Measurements from ENCODE around the gene FBLN2. TPM values are rescaled to one million over a fixed set of nuclear protein-coding genes. Genes with fewer than 3 reads are reported as not detected.

The FBLN2 gene
- total and polyA plus RNA-seq, 2 of the 13 experiments (the other 11 are each of a cell fraction or from before 2014, with no cell fraction given): not detected

DNA sequence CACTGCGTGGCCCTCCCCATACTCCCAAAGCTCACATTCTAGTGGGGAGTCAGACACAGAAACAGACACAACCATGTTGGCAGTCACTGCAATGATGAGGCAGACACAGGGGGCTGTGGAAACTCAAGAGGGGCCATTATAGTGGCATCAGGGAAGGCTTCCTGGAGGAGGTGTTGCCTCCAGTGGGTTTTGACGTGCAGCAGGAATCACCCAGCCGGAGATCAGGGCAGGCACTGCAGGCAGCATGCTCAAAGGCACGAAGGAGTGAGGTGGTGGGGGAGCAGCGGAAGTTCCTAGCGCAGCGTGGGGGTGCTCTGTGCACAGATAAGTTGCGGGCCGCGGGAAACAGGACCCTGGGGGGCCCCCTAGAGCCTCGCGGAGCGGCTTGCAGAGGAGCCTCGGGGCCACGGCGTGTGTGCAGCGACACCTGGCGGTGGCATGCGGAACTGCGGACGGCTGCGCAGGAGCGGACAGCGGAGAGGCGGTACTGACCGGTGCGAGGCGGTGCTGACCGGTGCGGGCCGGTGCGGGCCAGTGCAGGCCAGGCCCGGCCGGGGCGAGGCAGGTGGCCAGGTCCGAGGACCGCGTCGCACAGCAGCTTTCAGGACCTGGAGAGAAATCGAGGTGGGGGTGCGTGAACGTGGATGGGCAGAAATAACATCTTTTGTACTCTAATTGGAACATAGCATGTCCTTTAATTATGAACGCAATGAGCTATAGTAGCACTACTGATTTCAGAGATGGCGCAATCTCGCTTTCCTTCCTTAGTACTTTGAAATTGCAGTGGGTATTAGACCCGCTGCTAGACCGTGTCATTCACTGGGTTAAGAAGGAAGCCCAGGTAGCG is 101.5 kb downstream of the FBLN2 start (continued):
- TF ChIP-seq, protein P1, sequence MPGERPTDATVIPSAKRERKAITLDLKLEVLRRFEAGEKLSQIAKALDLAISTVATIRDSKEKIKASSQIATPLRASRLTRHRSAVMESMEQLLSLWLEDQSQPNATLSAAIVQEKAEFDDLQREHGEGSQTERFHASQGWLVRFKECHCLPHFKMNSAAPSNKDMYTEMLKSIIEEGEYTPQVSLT (CRISPR knock-in tag; IDR thresholded peaks at IDR 0.05; ENCODE audit: borderline replicate concordance, low read depth): no peak
- TF ChIP-seq RFXAP (CRISPR knock-in tag; IDR thresholded peaks at IDR 0.05; ENCODE audit: borderline replicate concordance) (0 out of 2 replicates have a peak, but pooled peaks have one; percentile 52), GATA4 (IDR thresholded peaks at IDR 0.05; ENCODE audit: borderline replicate concordance, low read depth) (no peak), NPAS2 (CRISPR knock-in tag; IDR thresholded peaks at IDR 0.05; ENCODE audit: borderline replicate concordance) (no peak), CBFB (CRISPR knock-in tag; IDR thresholded peaks at IDR 0.05) (peak; percentile 79; the same call in 1 of the 2 replicates), FOXP1 (IDR thresholded peaks at IDR 0.05) (no peak), FOXP1 (CRISPR knock-in tag; IDR thresholded peaks at IDR 0.05) (no peak), ZSCAN12 (CRISPR knock-in tag; IDR thresholded peaks at IDR 0.05) (no peak), ZNF547 (CRISPR knock-in tag; IDR thresholded peaks at IDR 0.05) (peak; percentile 83), ERF (CRISPR knock-in tag; IDR thresholded peaks at IDR 0.05) (0 out of 2 replicates have a peak, but pooled peaks have one; percentile 36), ZFYVE20 (CRISPR knock-in tag; IDR thresholded peaks at IDR 0.05; ENCODE audit: borderline replicate concordance, low read depth) (no peak), ZNF703 (CRISPR knock-in tag; IDR thresholded peaks at IDR 0.05; ENCODE audit: borderline replicate concordance) (no peak), CENPT (CRISPR knock-in tag; IDR thresholded peaks at IDR 0.05; ENCODE audit: low read depth) (no peak), YY1 (IDR thresholded peaks at IDR 0.05; ENCODE audit: insufficient read depth, insufficient replicate concordance, low read depth, low read length) (peak; percentile 56), YEATS2 (CRISPR knock-in tag; IDR thresholded peaks at IDR 0.05; ENCODE audit: borderline replicate concordance) (no peak), ZBED4 (CRISPR knock-in tag; IDR thresholded peaks at IDR 0.05; ENCODE audit: borderline replicate concordance) (peak; percentile 64; the same call in 1 of the 2 replicates), AKAP8 (CRISPR knock-in tag; IDR thresholded peaks at IDR 0.05) (0 out of 2 replicates have a peak, but pooled peaks have one; percentile 40)
- TF ChIP-seq, protein P2, sequence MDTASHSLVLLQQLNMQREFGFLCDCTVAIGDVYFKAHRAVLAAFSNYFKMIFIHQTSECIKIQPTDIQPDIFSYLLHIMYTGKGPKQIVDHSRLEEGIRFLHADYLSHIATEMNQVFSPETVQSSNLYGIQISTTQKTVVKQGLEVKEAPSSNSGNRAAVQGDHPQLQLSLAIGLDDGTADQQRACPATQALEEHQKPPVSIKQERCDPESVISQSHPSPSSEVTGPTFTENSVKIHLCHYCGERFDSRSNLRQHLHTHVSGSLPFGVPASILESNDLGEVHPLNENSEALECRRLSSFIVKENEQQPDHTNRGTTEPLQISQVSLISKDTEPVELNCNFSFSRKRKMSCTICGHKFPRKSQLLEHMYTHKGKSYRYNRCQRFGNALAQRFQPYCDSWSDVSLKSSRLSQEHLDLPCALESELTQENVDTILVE (CRISPR knock-in tag; IDR thresholded peaks at IDR 0.05): no peak
- TF ChIP-seq, protein P3, sequence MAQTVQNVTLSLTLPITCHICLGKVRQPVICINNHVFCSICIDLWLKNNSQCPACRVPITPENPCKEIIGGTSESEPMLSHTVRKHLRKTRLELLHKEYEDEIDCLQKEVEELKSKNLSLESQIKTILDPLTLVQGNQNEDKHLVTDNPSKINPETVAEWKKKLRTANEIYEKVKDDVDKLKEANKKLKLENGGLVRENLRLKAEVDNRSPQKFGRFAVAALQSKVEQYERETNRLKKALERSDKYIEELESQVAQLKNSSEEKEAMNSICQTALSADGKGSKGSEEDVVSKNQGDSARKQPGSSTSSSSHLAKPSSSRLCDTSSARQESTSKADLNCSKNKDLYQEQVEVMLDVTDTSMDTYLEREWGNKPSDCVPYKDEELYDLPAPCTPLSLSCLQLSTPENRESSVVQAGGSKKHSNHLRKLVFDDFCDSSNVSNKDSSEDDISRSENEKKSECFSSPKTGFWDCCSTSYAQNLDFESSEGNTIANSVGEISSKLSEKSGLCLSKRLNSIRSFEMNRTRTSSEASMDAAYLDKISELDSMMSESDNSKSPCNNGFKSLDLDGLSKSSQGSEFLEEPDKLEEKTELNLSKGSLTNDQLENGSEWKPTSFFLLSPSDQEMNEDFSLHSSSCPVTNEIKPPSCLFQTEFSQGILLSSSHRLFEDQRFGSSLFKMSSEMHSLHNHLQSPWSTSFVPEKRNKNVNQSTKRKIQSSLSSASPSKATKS (CRISPR knock-in tag; IDR thresholded peaks at IDR 0.05): no peak
- TF ChIP-seq, protein P4, sequence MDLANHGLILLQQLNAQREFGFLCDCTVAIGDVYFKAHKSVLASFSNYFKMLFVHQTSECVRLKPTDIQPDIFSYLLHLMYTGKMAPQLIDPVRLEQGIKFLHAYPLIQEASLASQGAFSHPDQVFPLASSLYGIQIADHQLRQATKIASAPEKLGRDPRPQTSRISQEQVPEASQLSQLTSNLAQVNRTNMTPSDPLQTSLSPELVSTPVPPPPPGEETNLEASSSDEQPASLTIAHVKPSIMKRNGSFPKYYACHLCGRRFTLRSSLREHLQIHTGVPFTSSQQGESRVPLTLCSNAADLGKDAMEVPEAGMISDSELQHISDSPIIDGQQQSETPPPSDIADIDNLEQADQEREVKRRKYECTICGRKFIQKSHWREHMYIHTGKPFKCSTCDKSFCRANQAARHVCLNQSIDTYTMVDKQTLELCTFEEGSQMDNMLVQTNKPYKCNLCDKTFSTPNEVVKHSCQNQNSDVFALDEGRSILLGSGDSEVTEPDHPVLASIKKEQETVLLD (CRISPR knock-in tag; IDR thresholded peaks at IDR 0.05; ENCODE audit: low read depth): peak; percentile 19; the same call in 1 of the 2 replicates

All from HepG2 (cell line).